K562 (cell line): ENCODE results near the gene RAB31. TPM values are rescaled to one million over a fixed set of nuclear protein-coding genes. Genes with fewer than 3 reads are reported as not detected.

Experiments used
- CBX8 ChIP-seq: fragments of 200-600 bp; sonication (generic); IDR thresholded peaks from 2 replicates; pipeline ENCODE4 v1.6.1; 2012; ENCODE audit warnings: borderline replicate concordance, mixed run types, low read depth, mild to moderate bottlenecking, moderate library complexity, mixed read lengths, low read length, control low read depth, inconsistent platforms; ENCODE audit not compliant: poor library complexity, severe bottlenecking; ENCODE audit errors: extremely low read depth
- ILF3 ChIP-seq: fragments of 450-650 bp; IDR thresholded peaks from 2 replicates; pipeline ENCODE4 v1.6.1; 2018; ENCODE audit warnings: antibody characterized with exemption, mild to moderate bottlenecking, moderate library complexity, borderline replicate concordance
- MYC ChIP-seq, 2 experiments: fragments of 250-450 bp in 1 of 2; sonication (Bioruptor Pico) in 1 of 2; IDR thresholded peaks; 2 replicates each; pipeline versions ENCODE4 v1.5.1 to v1.6.1; 2012 to 2021; ENCODE audit warnings: low read depth in 2 of 2, borderline replicate concordance in 1 of 2, improper control_type of control experiment in 1 of 2, low read length in 1 of 2, mild to moderate bottlenecking in 1 of 2, moderate library complexity in 1 of 2
- POLR2AphosphoS5 ChIP-seq: IDR thresholded peaks from 2 replicates; pipeline ENCODE4 v1.6.1; 2011; ENCODE audit warnings: mild to moderate bottlenecking, low read depth, low read length, moderate library complexity; ENCODE audit not compliant: control insufficient read depth, insufficient read depth
- RBM17 ChIP-seq: fragments of 200-400 bp; formaldehyde crosslinking; IDR thresholded peaks from 2 replicates; pipeline ENCODE4 v1.6.1; 2017; ENCODE audit warnings: low read depth, mild to moderate bottlenecking, low read length, borderline replicate concordance
- SNIP1 ChIP-seq: fragments of 450-650 bp; IDR thresholded peaks from 2 replicates; pipeline ENCODE4 v1.7.1; 2017; ENCODE audit warnings: low read depth, mild to moderate bottlenecking
- SOX6 ChIP-seq: fragments of 450-650 bp; IDR thresholded peaks from 2 replicates; pipeline ENCODE4 v1.6.1; 2014; ENCODE audit warnings: mild to moderate bottlenecking
- SRF ChIP-seq, 2 experiments: fragments of 250-450, 450-650 bp in 1 of 2; sonication (Bioruptor Pico) in 1 of 2; sonication (generic) in 1 of 2; formaldehyde crosslinking; IDR thresholded peaks; 2 replicates each; pipeline versions ENCODE4 v1.5.0 to v1.5.1; 2020 to 2022; ENCODE audit warnings: mild to moderate bottlenecking in 1 of 2, missing genetic modification reagents in 1 of 2
- TAF1 ChIP-seq: IDR thresholded peaks from 2 replicates; pipeline ENCODE4 v1.6.1; 2011; ENCODE audit warnings: mild to moderate bottlenecking, low read length, moderate library complexity; ENCODE audit not compliant: insufficient read depth, control insufficient read depth, severe bottlenecking; ENCODE audit errors: extremely low read depth
- TOE1 ChIP-seq, 2 experiments: fragments of 450-650 bp in 1 of 2; sonication (generic) in 1 of 2; formaldehyde crosslinking in 1 of 2; IDR thresholded peaks; 2 replicates each; pipeline versions ENCODE4 v1.7.1 to v1.8.0; 2016 to 2022; ENCODE audit warnings: borderline replicate concordance in 2 of 2, mild to moderate bottlenecking in 2 of 2, antibody characterized with exemption in 1 of 2, inconsistent platforms in 1 of 2, low read depth in 1 of 2, missing genetic modification reagents in 1 of 2, moderate library complexity in 1 of 2
- ZNF121 ChIP-seq: sonication (generic); formaldehyde crosslinking; conservative IDR thresholded peaks from 2 replicates; pipeline ENCODE4 v1.8.0; 2022; ENCODE audit warnings: missing genetic modification reagents
- ZSCAN32 ChIP-seq: fragments of 450-650 bp; formaldehyde crosslinking; IDR thresholded peaks from 2 replicates; pipeline ENCODE4 v1.4.0; 2020; ENCODE audit warnings: mild to moderate bottlenecking, moderate library complexity
- polyA plus RNA-seq, 8 experiments: library from polyadenylated mRNA; depleted of rRNA in 4 of 8; stranded (reverse) in 5 of 8; unstranded in 3 of 8; fragments of >200 nt; fragmentation: Nextera tagmentation in 2 of 8; fragmentation: Illumina TruSeq in 1 of 8; extraction: Ambion mirVana in 2 of 8; extraction: Trizol in 1 of 8; gene quantifications; 2 replicates each; pipeline versions ENCODE4 v1.2.1 to v1.2.3, GENCODE V29; 2011 to 2014; ENCODE audit warnings: inconsistent platforms in 1 of 8, missing spikeins in 1 of 8
- total RNA-seq, 7 experiments: library from RNA; depleted of rRNA in 6 of 7; stranded (reverse); fragments of >200 nt in 6 of 7; fragmentation: Illumina TruSeq in 2 of 7; extraction: Trizol in 2 of 7; gene quantifications; 2 replicates each; pipeline versions ENCODE4 v1.2.1 to v1.2.3, GENCODE V29; 2011 to 2021; ENCODE audit warnings: low replicate concordance in 1 of 7
- TF ChIP-seq, protein P1 (sequence below): fragments of 450-650 bp; conservative IDR thresholded peaks from 2 replicates; pipeline ENCODE4 v1.6.1; 2016; ENCODE audit warnings: missing genetic modification characterization, low read depth, mild to moderate bottlenecking, missing compliant biosample characterization, moderate library complexity
- TF ChIP-seq, protein P2 (sequence below): fragments of 450-650 bp; IDR thresholded peaks from 2 replicates; pipeline ENCODE4 v1.6.1; 2016
- TF ChIP-seq, protein P3 (sequence below): fragments of 450-650 bp; formaldehyde crosslinking; IDR thresholded peaks from 2 replicates; pipeline ENCODE4 v1.4.0; 2022; ENCODE audit warnings: missing genetic modification characterization
- TF ChIP-seq, protein P4 (sequence below): fragments of 450-650 bp; formaldehyde crosslinking; IDR thresholded peaks from 2 replicates; pipeline ENCODE4 v1.4.0; 2020; ENCODE audit warnings: mild to moderate bottlenecking, mixed read lengths

RAB31 gene
- total and polyA plus RNA-seq, 9 of the 15 experiments (the other 6 are each of a cell fraction or from before 2014, with no cell fraction given), result 20.7 to 70.4 (median 41.3) TPM

DNA sequence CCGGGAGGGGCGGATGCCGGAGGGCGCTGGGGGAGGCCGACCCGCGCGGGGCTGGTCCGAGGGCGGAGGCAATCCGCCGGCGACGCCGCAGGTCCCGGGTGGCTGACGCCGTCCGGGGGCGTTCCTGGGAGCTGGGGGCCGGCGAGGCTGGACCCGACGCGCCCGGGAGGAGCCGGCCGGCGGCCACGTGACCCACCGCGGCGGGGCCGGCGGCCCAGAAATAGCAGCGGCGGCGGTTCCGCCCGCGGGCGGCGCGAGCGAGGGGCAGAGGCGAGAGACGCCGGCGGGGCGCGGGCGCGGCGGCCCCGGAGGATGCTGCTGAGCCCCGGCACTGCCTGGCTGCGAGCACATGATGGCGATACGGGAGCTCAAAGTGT is at the start of gene RAB31 (continued):
- TF ChIP-seq ILF3 (0 out of 2 replicates have a peak, but pooled peaks have one; percentile 58), ZNF121 (CRISPR knock-in tag) (no peak), SNIP1 (no peak), ZSCAN32 (no peak), SOX6 (no peak), SRF (CRISPR knock-in tag; IDR thresholded peaks at IDR 0.05) (no peak), MYC (IDR thresholded peaks at IDR 0.05; ENCODE audit: low read depth, low read length) (peak; percentile 61), MYC (CRISPR knock-in tag; IDR thresholded peaks at IDR 0.05; ENCODE audit: borderline replicate concordance, low read depth) (no peak), TAF1 (peak; percentile 57), RBM17 (no peak), TOE1 (IDR thresholded peaks at IDR 0.05; ENCODE audit: borderline replicate concordance) (no peak), TOE1 (CRISPR knock-in tag; IDR thresholded peaks at IDR 0.05; ENCODE audit: borderline replicate concordance, low read depth) (no peak), CBX8 (no peak), POLR2AphosphoS5 (peak; percentile 63)
- TF ChIP-seq, protein P1, sequence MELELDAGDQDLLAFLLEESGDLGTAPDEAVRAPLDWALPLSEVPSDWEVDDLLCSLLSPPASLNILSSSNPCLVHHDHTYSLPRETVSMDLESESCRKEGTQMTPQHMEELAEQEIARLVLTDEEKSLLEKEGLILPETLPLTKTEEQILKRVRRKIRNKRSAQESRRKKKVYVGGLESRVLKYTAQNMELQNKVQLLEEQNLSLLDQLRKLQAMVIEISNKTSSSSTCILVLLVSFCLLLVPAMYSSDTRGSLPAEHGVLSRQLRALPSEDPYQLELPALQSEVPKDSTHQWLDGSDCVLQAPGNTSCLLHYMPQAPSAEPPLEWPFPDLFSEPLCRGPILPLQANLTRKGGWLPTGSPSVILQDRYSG (tag), result no peak
- TF ChIP-seq, protein P2, sequence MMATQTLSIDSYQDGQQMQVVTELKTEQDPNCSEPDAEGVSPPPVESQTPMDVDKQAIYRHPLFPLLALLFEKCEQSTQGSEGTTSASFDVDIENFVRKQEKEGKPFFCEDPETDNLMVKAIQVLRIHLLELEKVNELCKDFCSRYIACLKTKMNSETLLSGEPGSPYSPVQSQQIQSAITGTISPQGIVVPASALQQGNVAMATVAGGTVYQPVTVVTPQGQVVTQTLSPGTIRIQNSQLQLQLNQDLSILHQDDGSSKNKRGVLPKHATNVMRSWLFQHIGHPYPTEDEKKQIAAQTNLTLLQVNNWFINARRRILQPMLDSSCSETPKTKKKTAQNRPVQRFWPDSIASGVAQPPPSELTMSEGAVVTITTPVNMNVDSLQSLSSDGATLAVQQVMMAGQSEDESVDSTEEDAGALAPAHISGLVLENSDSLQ, result no peak
- TF ChIP-seq, protein P3, sequence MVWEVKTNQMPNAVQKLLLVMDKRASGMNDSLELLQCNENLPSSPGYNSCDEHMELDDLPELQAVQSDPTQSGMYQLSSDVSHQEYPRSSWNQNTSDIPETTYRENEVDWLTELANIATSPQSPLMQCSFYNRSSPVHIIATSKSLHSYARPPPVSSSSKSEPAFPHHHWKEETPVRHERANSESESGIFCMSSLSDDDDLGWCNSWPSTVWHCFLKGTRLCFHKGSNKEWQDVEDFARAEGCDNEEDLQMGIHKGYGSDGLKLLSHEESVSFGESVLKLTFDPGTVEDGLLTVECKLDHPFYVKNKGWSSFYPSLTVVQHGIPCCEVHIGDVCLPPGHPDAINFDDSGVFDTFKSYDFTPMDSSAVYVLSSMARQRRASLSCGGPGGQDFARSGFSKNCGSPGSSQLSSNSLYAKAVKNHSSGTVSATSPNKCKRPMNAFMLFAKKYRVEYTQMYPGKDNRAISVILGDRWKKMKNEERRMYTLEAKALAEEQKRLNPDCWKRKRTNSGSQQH (CRISPR knock-in tag), result no peak
- TF ChIP-seq, protein P4, sequence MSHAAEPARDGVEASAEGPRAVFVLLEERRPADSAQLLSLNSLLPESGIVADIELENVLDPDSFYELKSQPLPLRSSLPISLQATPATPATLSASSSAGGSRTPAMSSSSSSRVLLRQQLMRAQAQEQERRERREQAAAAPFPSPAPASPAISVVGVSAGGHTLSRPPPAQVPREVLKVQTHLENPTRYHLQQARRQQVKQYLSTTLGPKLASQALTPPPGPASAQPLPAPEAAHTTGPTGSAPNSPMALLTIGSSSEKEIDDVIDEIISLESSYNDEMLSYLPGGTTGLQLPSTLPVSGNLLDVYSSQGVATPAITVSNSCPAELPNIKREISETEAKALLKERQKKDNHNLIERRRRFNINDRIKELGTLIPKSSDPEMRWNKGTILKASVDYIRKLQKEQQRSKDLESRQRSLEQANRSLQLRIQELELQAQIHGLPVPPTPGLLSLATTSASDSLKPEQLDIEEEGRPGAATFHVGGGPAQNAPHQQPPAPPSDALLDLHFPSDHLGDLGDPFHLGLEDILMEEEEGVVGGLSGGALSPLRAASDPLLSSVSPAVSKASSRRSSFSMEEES (CRISPR knock-in tag), result peak; percentile 69
